Stimulated activated CD8-positive, alpha-beta memory T cell treated with anti-CD3 and anti-CD28 coated beads, Interleukin-15, amount 100 ng/mL, for 4 hours (primary cell): ENCODE data around the gene CNTNAP2.

ENCODE experiments used
- DNase-seq, 2 donors: peaks; one replicate each; pipeline ENCODE4 v3.0.0-alpha.2; 2020; ENCODE audit warnings: low read depth in 2 of 2

CNTNAP2 gene

GRCh38 chr7:146417176-146417575, 300.6 kb downstream of the CNTNAP2 start:
- no peak for DNase-seq

GRCh38 chr7:146423446-146423845, 306.8 kb downstream of the CNTNAP2 start:
- DNase-seq, result no peak

DNA sequence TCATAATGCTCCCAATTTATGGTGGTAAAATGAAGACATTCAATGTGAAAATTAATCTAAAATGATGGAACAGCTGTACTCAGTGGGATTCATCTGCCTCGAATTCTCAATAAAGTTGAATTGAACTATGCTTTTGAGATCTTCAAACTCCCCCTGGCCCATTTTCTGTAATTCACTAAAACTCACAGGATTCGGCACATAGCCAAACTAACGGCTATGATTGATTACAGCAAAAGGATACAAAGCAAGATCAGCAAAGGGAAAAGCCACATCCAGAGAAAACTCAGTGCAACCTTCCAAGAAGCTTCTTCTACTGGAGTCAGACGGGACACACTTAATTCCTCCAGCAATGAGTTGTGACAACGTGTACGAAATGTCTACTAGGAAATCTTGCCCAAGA, 307.5 kb downstream of the CNTNAP2 start:
- no peak for DNase-seq

- no peak for DNase-seq
Observed at GRCh38 chr7:146433501-146433900, 316.9 kb downstream of the CNTNAP2 start.

DNA sequence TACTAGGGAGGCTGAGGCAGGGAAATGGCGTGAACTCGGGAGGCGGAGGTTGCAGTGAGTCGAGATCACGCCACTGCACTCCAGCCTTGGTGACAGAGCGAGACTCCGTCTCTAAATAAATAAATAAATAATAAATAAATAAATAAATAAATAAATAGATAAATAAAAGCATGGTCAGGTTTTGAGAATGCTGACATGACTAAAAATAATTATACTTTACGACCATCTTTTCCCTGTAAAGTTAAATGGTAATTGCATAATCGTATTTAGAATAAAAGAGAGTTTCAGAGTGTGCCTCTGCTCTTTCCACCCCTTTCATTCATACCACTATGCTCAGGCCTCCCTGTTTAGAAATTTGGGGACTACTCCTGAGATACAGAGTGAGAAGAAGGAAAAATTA, 326.5 kb downstream of the CNTNAP2 start:
- DNase-seq, result no peak

DNA sequence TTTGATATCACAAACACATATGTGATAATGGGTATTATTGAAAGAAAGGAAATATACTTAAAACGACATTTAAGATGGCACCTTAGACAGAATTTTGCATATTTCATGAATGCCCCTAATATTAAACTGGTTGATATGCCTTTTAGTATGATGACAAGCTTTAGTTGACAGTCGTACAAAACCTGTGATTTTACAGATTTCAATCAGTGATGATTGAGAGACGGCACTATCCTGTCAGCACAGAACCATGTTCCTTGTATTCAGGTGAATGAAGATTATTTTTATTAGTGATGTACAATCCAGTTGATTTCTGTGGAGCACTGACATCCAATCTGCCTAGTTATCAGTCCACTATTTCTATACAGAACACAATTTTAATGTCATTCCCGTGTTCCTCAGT, 333.0 kb downstream of the CNTNAP2 start:
- no peak for DNase-seq

GRCh38 chr7:146455091-146455655, 338.6 kb downstream of the CNTNAP2 start:
- DNase-seq, result no peak

- DNase-seq, result no peak
Observed at GRCh38 chr7:146479040-146479439, 362.4 kb downstream of the CNTNAP2 start.

- no peak for DNase-seq
Observed at GRCh38 chr7:146486519-146486918, 369.9 kb downstream of the CNTNAP2 start.

DNA sequence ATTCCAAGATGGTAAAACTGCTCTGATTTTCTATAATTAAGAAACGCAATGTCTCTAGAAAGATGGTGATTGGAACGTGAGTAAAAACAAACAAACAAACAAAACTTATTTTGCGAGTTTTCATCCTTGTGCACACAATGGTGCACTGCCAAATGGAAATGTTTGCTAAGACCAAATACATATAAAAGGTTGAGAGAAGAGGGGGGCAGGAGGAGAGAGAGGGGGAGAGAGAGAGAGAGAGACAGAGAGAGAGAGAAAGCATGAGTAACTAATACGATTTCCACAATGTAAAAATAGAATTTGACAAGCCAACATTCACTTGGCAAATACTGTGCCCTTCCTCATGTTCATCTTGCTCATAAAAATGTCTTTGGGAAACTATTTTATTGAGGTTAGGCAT, 375.4 kb downstream of the CNTNAP2 start:
- DNase-seq, result no peak

GRCh38 chr7:146494952-146495596, 378.5 kb downstream of the CNTNAP2 start:
- DNase-seq, result no peak

DNA sequence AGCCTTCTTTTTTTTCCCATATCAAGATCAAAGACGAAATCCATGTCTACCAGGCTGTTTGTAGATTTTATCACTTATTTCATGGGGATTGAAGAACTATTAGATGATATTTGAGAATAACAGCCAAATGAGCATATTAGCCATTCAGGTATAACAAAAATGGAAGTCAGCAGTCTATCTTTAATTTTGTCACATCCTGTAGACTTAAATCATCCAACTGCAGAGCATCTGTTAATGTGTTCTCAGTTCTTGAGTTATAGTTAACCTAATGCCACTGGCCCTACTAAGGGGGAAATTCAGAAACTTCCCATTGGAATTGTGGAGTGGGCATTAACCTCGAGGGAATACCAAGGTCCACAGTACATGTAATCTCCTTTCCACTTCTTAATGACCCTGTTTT, 380.1 kb downstream of the CNTNAP2 start:
- no peak for DNase-seq

DNA sequence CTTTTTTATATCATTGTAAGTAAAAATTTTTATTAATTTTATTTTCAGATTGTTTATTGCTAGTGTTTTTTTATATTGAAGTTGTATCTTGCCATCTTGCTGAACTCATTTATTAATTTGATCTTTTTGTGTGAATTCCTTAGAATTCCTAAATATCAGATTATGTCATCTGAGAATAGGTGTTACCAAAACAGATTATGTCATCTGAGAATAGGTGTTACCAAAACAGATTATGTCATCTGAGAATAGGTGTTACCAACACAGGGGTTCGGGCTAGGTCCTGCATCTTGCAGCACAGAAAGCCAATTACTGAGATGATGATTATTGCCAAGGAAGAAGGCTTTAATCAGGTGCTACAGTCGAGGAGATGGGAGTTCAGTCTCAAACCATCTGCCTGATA, 383.4 kb downstream of the CNTNAP2 start:
- DNase-seq, result no peak

GRCh38 chr7:146503844-146504243, 387.2 kb downstream of the CNTNAP2 start:
- no peak for DNase-seq

- no peak for DNase-seq
Observed at GRCh38 chr7:146510088-146510680, 393.6 kb downstream of the CNTNAP2 start.

GRCh38 chr7:146514304-146514703, 397.7 kb downstream of the CNTNAP2 start:
- no peak for DNase-seq

DNA sequence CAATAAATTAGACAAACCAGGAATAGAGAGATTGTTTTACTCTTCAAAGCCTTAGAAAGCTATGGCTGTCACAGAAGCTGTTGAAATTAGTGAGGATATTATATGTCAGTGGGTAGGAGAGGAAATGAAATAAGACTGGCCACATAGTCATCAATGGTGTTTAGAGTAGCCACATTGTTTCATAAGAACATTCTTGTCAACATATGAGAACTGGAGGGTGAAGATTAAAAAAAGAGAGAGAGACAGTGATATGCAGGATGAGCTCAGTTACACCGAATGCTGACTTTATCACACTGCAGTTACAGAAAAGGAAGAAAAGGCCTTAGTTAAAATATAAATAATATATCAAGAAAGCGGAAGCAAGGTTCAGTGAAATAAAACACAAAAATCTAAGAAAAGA, 412.0 kb downstream of the CNTNAP2 start:
- DNase-seq, result no peak

GRCh38 chr7:146539836-146540235, 423.2 kb downstream of the CNTNAP2 start:
- no peak for DNase-seq

- DNase-seq, result no peak
Observed at GRCh38 chr7:146542101-146542500, 425.5 kb downstream of the CNTNAP2 start.

- no peak for DNase-seq
Observed at GRCh38 chr7:146544748-146545147, 428.1 kb downstream of the CNTNAP2 start.

GRCh38 chr7:146548816-146549215, 432.2 kb downstream of the CNTNAP2 start:
- no peak for DNase-seq

- DNase-seq, result no peak
Observed at GRCh38 chr7:146554556-146554955, 438.0 kb downstream of the CNTNAP2 start.

DNA sequence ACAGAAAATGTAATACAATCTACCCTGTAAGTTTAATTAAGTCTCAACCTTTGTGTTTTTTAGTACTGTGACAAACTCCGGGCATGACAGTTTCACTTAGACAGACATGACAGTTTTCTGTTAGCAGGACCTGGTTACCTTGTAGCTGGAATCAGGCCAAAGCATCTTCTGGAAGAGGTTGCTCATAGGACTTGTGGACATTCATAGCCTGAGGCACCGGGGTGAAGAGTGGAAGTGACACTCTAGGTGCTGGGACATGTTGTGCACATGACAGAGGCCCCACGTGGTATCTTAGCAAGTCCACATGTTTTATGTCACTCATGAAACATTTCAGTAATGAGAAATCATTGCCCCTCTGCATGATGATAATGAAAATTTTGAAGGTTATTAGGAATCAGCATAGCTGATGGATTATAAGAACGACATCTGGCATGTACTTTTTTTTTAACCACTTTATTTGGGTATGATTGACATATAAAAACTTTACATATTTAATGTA, 441.4 kb downstream of the CNTNAP2 start:
- DNase-seq, result no peak
